Right lobe of liver (tissue), 6 donors: Measurements from ENCODE around the gene FITM1. TPM values are rescaled to one million over a fixed set of nuclear protein-coding genes. Genes with fewer than 3 reads are reported as not detected.

Experiments used
- ATAC-seq, 4 donors: fragments of 200-7000 bp; cut with Tn5 transposase; one replicate each; pipeline ENCODE4 v1.9.1; 2020; ENCODE audit warnings: mild to moderate bottlenecking in 4 of 4, moderate library complexity in 4 of 4
- DNase-seq, 3 donors: peaks; one replicate each; pipeline ENCODE4 v3.0.0-alpha.2; 2020
- H3K27ac ChIP-seq, 3 donors: fragments of 200-600 bp; one replicate each; pipeline ENCODE4 v1.8.0; 2022
- H3K27me3 ChIP-seq, 2 donors: fragments of 200-600 bp; one replicate each; pipeline ENCODE4 v1.8.0; 2022
- H3K36me3 ChIP-seq, 4 donors: fragments of 200-600 bp; sonication (generic) in 1 of 4; one replicate each; pipeline versions ENCODE4 v1.5.1 to v1.8.0; 2017 to 2022; ENCODE audit warnings: control low read depth in 1 of 4
- H3K4me1 ChIP-seq, 4 donors: fragments of 200-600 bp; sonication (generic) in 1 of 4; one replicate each; pipeline versions ENCODE4 v1.5.1 to v1.8.0; 2017 to 2022; ENCODE audit warnings: control low read depth in 1 of 4
- H3K4me3 ChIP-seq, 3 donors: fragments of 200-600 bp; one replicate each; pipeline ENCODE4 v1.8.0; 2022
- H3K9me3 ChIP-seq, 4 donors: fragments of 200-600 bp; sonication (generic) in 1 of 4; one replicate each; pipeline versions ENCODE4 v1.5.1 to v1.8.0; 2017 to 2022; ENCODE audit warnings: control low read depth in 1 of 4
- POLR2A ChIP-seq: fragments of 450-650 bp; IDR thresholded peaks from one replicate; pipeline ENCODE4 v1.6.1; 2017; ENCODE audit warnings: antibody characterized with exemption, mild to moderate bottlenecking
- WGBS: methylation state at CpG from one replicate; pipeline ENCODE4 v1.1.6; 2018; ENCODE audit warnings: low coverage, low lambda C conversion rate; ENCODE audit not compliant: insufficient coverage; ENCODE audit errors: missing lambda C conversion rate; 5-methylcytosine and 5-hydroxymethylcytosine counted together
- intact Hi-C, 2 donors: fragments of 100-400 bp; cut with DNase I; formaldehyde crosslinking; loops; one replicate each; pipeline versions ENCODE4 v1.11.2 to v1.14.1; 2022
- total RNA-seq, 6 experiments: library from RNA; depleted of rRNA in 2 of 6; stranded (reverse); fragments of >200 nt in 2 of 6; fragmentation: NEBNext Ultra II Directional in 3 of 6; extraction: Animal tissue kit (Norgen Biotek cat#: 25700) in 3 of 6; gene quantifications; one replicate each; pipeline versions ENCODE4 v1.1.0 to v1.2.4, GENCODE V29; 2016 to 2023
- TF ChIP-seq, protein P1 (sequence below), 4 donors: fragments of 200-600 bp in 3 of 4; fragments of 450-650 bp in 1 of 4; IDR thresholded peaks; one replicate each; pipeline versions ENCODE4 v1.5.1 to v1.8.0; 2016 to 2022; ENCODE audit warnings: antibody characterized with exemption in 4 of 4, mild to moderate bottlenecking in 2 of 4
- donor health status: DM: no; HTN: yes; CAD: no.
- donor health status: DM: no; HTN: no; CAD: no.
- donor health status: DM: no; HTN: no; CAD: no.
- donor health status: DM: no; HTN: yes; CAD: no.
- donor health status: DM: no; HTN: yes; CAD: no.

The FITM1 gene
- total RNA-seq, 6 experiments from 2014 or later: 1.5 to 32.5 (median 9.3) TPM

DNA sequence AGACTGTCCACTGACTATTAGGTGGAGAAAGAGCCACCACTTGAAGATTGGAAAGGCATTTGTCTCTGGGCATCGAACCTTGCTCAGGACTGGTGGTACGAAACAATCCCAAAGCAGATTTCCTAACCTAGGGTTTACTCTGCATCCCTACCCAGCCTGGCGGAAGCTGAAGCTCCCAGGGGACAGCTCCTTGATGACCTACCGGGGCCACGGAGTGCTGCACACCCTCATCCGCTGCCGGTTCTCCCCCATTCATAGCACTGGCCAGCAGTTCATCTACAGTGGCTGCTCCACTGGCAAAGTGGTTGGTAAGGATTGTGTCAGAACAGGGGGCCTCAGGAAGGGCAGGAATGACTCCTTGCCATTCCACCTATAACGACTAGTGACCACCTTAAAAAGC lies 9.2 kb upstream of the FITM1 start:
- no peaks in the 10 kb centered on the region for H3K27me3 ChIP-seq
- H3K27ac ChIP-seq: no peak overlapping the region
- ATAC-seq (no peak), DNase-seq (no peak)
- 94% methylated on average over 3 of the region's 8 CpGs for WGBS
- peaks cover 3 to 74% (median 27%) of the 10 kb centered on the region in 4 donors for H3K36me3 ChIP-seq
- peaks cover 0 to 14% (median 4%) of the 10 kb centered on the region in 4 donors for H3K4me1 ChIP-seq
- H3K9me3 ChIP-seq: no peaks in the 10 kb centered on the region
- intact Hi-C loops: no loop called here
- no peak overlapping the region for H3K4me3 ChIP-seq
- TF ChIP-seq, protein P1, sequence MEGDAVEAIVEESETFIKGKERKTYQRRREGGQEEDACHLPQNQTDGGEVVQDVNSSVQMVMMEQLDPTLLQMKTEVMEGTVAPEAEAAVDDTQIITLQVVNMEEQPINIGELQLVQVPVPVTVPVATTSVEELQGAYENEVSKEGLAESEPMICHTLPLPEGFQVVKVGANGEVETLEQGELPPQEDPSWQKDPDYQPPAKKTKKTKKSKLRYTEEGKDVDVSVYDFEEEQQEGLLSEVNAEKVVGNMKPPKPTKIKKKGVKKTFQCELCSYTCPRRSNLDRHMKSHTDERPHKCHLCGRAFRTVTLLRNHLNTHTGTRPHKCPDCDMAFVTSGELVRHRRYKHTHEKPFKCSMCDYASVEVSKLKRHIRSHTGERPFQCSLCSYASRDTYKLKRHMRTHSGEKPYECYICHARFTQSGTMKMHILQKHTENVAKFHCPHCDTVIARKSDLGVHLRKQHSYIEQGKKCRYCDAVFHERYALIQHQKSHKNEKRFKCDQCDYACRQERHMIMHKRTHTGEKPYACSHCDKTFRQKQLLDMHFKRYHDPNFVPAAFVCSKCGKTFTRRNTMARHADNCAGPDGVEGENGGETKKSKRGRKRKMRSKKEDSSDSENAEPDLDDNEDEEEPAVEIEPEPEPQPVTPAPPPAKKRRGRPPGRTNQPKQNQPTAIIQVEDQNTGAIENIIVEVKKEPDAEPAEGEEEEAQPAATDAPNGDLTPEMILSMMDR (IDR thresholded peaks at IDR 0.05): no peak
- TF ChIP-seq POLR2A: no peak

DNA sequence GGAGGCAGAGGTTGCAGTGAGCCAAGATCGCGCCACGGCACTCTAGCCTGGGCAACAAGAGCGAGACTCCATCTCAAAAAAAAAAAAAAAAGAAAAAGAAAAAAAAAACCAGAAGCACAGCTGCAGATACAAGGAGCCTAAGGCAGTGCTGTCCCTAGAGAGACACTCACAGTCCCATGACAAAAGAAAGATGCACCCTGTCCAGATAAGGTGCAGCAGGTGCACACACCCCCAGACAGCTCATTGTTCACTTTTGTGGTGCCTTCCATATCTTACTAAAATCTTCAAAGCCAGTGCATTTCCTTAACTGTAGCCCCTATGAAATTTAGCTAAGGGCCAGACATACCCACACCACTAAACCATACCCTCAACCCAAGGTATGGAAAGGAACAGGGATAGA lies 8.0 kb upstream of the FITM1 start:
- no peak for ATAC-seq
- DNase-seq: no peak
- 90% methylated on average over 3 of the region's 4 CpGs for WGBS
- H3K27me3 ChIP-seq: no peaks in the 10 kb centered on the region
- H3K4me3 ChIP-seq: no peak overlapping the region
- TF ChIP-seq, protein P1 (IDR thresholded peaks at IDR 0.05): no peak
- no peak for TF ChIP-seq POLR2A
- intact Hi-C loops: no loop called here
- H3K36me3 ChIP-seq: peaks cover 3 to 70% (median 27%) of the 10 kb centered on the region in 4 donors
- H3K4me1 ChIP-seq: peaks cover 0 to 2% (median under 1%) of the 10 kb centered on the region in 4 donors
- no peaks in the 10 kb centered on the region for H3K9me3 ChIP-seq
- no peak overlapping the region for H3K27ac ChIP-seq

DNA sequence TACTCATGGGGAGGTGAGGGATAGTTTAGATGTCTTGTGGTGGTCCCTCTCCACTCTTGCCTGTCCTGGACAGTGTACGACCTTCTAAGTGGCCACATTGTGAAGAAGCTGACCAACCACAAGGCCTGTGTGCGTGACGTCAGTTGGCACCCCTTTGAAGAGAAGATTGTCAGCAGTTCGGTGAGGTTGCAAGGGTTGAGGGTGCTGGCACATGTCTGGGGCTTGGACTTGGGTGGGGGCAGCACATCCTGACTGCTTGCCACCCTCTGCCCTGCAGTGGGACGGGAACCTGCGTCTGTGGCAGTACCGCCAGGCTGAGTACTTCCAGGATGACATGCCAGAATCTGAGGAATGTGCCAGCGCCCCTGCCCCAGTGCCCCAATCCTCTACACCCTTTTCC lies 7.6 kb upstream of the FITM1 start:
- no peak for DNase-seq
- Histone ChIP-seq H3K27me3 (no peaks in the 10 kb centered on the region), H3K4me3 (no peak overlapping the region), H3K36me3 (peaks cover 3 to 65% (median 27%) of the 10 kb centered on the region in 4 donors), H3K4me1 (no peaks in the 10 kb centered on the region), H3K9me3 (no peaks in the 10 kb centered on the region), H3K27ac (no peak overlapping the region)
- 83% methylated on average over 1 of the region's 8 CpGs for WGBS
- intact Hi-C loops: no loop called here
- ATAC-seq: peak in 1 of 4 donors; percentile 7
- TF ChIP-seq POLR2A: no peak
- TF ChIP-seq, protein P1 (IDR thresholded peaks at IDR 0.05): no peak

DNA sequence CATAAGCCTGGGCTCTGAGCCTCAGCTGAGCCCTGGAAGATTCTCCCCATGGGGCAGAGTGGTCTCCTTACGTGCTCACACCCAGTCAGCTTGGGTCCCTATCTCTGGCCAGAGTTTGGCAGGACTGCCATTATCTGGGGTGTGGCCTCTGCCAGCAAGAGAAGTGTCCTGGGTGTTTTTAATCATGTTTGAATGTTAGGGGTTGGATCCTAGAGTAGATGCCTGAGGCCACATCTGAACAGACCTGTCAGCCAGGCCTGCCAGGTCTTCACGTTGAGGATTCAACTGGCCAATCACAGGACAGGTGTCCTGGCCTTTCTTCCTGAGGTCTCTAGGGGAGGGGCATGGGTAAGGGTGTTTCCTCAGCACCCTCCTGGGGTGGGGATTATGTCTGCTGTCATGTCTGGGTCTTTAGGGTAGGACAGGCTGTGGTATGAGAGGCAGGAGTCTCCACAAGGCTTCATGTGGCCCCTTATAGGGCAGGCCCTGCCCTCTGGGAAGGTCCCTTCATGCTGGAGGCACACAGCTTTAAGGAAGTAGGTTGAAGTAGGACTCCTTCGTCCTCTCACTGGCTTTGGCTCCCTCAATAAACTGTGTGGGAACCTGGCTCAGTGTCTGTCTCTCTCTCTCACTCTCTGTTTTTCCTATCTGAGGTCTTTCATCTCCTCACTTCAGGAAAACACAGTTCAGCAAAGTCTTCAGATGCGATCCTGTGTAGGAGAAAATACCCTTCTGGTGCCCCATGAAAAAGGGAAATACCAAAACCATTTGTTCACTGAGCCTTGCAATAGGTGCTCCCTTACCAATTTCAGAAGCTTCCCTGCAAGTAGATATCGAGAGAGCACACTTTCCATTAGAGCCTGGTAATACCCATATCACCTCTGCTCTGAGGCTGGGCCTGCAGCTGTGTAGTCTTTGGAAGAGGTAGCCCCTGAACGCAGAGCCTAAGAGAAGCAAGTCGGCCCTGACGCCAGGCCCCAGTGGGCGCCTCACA lies 6.7 kb upstream of the FITM1 start:
- Histone ChIP-seq H3K27me3 (no peaks in the 10 kb centered on the region), H3K4me1 (no peaks in the 10 kb centered on the region), H3K36me3 (peaks cover 3 to 57% (median 23%) of the 10 kb centered on the region in 4 donors), H3K4me3 (no peak overlapping the region), H3K9me3 (no peaks in the 10 kb centered on the region), H3K27ac (no peak overlapping the region)
- peak in 2 of 4 donors; percentile 15 to 22 for ATAC-seq
- TF ChIP-seq POLR2A: no peak
- intact Hi-C loops: no loop called here
- 84% methylated on average over 4 of the region's 9 CpGs for WGBS
- DNase-seq: no peak

DNA sequence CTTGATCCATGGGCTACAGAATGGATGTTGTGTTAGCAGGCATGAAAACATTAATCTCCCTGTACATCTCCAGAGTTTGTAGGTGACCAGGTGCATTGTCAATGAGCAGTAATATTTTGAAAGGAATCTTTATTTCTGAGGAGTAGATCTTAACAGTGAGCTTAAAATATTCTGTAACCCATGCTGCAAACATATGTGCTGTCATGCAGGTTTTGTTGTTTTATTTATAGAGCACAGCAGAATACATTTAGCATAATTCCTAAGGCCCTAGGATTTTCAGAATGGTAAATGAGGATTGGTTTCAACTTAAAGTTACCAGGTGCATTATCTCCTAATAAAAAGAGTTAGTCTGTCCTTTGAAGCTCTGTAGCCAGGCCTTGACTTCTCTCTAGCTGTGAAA lies 3.5 kb upstream of the FITM1 start:
- DNase-seq (no peak), ATAC-seq (no peak)
- Histone ChIP-seq H3K36me3 (peaks cover 0 to 24% (median 6%) of the 10 kb centered on the region in 4 donors), H3K27ac (no peak overlapping the region), H3K4me1 (peaks cover 0 to 24% (median 10%) of the 10 kb centered on the region in 4 donors), H3K9me3 (no peaks in the 10 kb centered on the region), H3K4me3 (no peak overlapping the region), H3K27me3 (no peaks in the 10 kb centered on the region)
- TF ChIP-seq, protein P1 (IDR thresholded peaks at IDR 0.05): no peak
- no peak for TF ChIP-seq POLR2A
- intact Hi-C loops: no loop called here
